Globus pallidus (tissue), 1 donor: Measurements from ENCODE around the gene COG5.
"Not testable (repeated sequence)": the region's sequence is repeated elsewhere in the genome, so short reads cannot be mapped to it uniquely, and the experiment has no call there.

Experiments
- DNase-seq: peaks from one replicate; pipeline ENCODE4 v3.0.0-alpha.2; 2015; ENCODE audit warnings: low spot score

COG5 gene

GRCh38 chr7:107220806-107221205 is 342.9 kb downstream of the COG5 start:
- not testable (repeated sequence) for DNase-seq

DNA sequence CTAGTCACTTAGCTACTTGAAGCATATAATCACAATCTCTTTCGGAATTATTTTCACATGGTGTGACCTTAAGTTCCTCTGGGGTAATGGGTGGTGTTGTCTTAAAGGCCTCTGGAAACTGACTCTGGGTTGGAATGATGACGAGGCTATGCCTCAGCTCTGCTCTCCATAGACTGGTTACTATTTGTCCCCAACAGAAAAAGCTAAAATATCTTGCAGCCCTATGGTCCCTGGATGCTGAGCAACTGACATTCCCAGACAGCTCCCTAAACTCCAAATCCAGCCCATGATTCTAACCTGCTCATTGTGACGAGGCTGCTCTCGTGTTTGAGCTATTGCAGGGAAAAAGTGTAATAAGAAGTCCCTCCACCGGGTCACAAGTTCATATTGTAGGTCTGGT is 343.4 kb downstream of the COG5 start:
- no peak for DNase-seq

DNA sequence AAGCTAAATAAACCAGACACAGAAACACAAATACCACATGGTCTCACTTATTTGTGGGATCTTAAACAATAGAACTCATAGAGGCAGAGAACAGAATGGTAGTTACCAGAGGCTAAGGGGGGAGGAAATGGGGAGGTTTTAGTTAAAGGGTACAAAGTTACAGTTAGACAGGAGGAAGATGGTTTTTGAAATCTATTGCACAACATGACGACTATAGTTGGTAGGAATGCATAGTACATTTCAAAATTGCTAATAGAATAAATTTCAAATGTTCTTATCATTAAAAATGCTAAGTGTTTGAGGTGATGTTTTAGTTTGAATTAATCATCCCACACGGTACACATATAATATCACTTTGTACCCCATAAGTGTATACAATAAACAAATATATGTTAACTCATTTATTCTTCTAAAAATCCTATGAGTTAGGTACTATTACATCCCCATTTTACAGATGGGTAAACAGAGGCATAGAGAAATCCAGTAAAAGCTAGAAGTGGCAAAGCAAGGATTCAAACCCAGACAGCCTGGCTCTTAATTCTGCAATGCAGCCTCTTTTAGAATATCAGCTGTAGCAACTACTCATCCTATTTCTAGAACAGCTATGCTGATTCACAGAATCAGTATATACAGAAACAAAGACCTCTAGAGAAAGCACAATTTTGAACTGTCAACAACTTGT is 344.0 kb downstream of the COG5 start:
- DNase-seq = no peak

- DNase-seq = no peak
These were observed 349.8 kb downstream of the COG5 start for GRCh38 chr7:107213945-107214344.

DNA sequence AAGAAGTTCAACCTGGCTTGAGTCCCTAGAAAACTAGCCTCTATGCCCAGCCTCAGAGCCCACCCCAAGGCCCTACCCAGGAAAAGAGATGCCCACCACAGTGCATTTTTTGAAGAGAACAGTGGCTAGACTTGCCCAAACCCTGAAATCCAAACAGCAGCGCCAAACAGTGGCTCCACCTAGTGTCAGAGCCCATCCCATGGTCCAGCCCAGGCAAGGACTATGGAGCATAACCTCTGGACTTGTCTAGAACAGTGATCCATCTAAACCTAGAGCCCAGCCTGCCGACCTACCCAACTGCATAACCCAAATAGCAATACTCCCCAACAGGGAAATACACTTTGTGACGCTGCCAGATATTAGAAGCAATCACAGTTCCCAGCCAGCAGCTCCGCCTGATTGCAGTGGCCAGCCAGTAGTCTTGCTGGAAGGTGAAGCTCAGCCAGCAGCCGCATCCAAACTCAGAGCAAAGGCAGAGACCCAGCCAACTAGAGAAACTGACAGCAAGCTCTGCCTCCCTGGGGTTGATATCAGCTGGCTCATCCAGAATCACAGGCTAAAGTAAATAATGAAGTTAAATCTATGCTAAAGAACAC is 350.4 kb downstream of the COG5 start:
- DNase-seq = no peak

DNA sequence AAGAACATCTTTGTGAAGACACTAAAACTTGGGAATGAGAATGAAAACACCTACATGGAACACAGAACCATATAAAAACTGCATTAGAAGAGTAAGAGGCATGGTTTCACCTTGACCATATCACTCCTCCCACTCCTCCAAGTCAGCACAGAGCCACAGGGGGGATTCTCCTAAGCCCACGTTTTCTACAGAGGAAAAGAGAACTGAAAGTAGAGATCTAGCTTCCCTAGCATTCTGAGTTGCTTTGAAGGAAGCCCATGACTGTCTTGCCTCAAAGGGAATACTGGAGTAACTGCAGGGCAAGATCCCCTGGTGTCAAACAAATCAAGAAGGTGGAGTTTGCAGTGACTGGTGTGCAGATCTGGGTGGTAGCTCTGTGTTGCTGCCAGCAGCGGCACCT is 351.0 kb downstream of the COG5 start:
- no peak for DNase-seq

GRCh38 chr7:107210400-107210799 is 353.3 kb downstream of the COG5 start:
- DNase-seq = no peak

DNA sequence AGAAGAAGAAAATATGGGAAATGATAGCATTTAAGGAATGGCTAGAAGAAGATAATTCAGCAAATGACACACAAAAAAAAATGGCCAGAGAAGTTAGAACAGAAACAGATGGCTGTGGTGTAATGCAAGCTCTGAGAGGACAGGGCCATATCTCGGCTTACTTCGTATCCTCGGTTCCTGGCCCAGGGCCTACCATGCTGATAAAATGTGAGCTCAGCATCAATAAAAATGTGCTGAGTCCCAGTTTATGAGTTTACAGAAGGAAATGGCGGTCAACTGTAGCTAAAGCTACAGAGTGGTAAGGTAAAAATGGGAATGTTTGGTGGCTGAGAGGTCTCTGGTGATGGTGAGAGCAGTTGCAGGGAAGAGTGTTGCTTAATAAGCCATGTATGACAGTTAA is 354.2 kb downstream of the COG5 start:
- DNase-seq = no peak

DNA sequence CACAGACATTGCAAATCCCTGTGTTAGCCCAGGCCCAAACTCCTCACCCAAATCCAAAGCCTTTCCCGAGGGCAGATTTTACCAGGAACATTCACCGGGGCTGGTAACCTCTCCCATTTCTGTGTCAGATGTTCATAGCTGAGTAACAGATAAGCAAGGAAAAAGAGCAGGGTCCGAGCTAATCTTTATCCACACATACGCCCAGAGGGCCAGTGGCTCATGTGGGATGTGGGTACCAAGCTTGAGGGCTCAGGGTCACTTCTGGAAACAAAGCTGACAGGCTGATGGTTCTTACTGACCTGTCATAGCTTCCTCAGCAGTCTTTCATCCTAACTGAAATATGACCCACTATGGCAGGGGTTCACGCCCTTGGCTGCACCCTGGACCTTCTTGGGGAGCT is 355.2 kb downstream of the COG5 start:
- DNase-seq = no peak

DNA sequence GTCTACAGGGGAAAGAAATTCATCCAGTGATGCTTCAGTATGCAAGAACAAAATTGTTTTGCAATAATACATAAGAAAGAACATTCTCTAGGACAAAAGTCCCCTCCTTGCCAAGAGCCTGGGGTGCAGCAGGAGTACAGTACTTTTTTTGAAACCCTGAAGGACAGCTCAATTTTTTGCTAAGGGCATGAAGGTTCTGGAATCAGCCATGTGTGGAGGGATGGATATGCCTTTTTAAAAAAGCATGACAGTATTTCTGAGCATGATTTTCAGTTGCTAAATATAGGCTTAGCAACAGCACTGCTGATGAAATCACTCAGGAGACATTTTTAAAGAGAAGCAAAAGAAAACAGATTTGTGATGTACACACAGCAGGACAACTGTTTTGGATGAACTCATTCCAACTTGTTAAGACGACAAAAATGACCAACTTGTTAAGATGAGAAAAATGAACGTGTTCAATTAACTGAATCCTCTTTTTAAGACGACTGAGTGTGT is 355.6 kb downstream of the COG5 start:
- DNase-seq = no peak

DNA sequence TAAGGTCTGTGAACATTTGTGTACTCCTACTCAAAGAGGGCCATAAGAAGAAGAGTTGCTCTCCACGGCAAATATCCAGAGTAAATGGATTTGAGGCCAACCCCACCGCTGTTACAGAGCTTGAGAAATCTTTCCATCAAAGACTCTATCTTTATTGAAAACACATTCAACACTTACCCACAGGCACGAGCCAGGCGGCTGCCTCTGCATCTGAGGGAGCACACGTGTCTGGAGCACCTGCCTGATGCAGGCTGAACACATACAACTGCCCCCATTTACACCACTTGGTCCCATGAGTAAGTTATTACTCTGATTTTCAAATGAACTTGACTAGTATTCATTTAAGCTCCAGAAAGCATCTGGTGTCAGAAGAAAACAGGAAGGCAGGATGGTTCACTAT is 356.3 kb downstream of the COG5 start:
- DNase-seq = no peak

DNA sequence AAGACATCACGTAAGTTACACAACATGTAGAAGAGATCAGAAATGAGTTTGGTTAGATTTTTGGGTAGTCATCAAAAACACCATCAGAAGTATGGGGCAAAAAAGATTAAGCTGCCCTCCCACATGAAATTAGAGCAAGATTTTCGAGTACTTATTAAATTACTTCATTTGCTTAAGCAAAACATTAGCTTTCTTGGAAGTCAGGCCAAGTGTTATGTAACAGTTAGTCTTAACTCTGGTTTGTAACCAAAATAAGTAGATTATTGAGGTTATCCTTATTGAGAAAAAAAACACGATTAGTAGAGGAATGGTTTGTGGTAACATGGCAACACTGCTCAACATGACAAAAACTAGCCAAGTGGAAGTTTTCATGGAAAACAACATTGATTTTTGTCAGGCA is 357.0 kb downstream of the COG5 start:
- DNase-seq = no peak

DNA sequence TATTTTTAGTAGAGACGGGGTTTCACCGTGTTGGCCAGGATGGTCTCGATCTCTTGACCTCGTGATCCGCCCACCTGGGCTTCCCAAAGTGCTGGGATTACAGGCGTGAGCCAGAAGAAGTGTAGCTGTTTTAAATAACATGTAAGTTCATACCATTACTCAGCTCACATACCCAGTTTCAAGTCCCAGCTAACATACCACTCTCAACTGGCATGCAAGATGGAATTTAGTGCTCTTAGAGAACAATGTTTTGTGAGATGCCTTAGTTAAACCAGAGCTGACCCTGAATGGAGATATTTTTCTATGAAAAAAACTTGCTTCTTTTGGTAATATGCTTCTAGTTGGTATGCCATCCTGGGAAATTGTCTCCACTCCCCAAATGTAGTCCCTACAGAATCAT is 357.6 kb downstream of the COG5 start:
- DNase-seq = no peak

GRCh38 chr7:107203607-107204006 is 360.1 kb downstream of the COG5 start:
- DNase-seq = no peak

DNA sequence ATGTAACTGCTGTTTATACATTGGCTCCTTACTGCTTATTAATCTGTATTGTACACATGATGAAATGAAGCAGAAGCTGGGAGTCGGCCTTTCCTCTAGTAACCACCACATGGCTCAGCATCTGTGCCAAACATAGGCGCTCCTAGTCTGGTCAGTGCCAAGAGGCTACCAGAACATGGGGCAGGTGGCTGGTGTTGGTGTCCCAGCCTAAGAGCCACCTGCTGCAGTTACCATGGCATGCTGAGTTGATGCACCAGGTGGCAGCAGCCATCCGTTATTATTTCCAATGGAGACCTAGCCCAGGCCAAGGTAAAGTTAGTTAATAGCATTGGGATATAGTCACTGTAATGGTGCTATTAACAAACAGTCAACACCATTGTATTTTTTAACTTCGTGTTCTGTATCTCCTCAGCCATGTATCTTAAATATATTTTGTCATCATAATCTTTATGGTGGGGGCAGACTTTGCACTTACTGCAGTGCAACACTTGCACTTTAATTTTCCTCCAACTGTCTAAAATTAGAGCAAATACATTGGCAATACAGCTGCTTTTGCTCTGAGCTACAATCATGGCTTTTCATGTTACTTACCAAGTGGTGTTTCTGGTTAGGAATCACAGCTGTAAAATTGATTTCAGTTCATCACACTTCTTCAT is 361.8 kb downstream of the COG5 start:
- no peak for DNase-seq

DNA sequence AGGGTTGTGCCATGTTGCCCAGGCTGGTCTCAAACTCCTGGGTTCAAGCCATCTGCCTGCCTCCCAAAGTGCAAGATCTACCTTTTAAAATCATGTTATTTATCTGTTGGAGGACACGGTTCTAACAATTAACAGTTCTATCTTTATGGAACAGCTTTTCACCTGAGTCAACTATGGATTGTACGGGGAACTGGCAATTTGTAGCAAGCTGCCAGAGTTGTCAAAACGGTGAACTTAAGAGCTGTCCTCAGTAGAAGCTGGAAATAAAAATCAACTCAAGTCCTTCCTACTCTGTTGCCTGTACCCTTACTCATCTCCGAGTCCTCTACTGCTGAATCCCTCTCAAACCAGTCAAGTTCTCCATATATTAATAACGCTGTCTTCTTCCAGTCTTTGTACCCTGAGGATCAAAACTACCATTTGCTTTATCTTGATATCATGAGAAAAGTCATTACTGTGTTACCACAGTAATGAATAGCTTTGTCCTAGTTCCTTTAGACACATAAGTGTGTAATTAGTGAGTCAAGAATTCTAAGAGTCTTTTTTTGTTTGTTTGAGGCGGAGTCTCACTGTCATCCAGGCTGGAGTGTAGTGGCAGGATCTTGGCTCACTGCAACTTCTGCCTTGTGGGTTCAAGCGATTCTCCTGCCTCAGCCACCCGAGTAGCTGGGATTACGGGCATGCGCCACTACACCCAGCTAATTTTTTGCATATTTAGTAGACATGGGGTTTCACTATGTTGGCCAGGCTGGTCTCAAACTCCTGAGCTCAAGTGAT is 366.7 kb downstream of the COG5 start:
- DNase-seq = no peak

DNA sequence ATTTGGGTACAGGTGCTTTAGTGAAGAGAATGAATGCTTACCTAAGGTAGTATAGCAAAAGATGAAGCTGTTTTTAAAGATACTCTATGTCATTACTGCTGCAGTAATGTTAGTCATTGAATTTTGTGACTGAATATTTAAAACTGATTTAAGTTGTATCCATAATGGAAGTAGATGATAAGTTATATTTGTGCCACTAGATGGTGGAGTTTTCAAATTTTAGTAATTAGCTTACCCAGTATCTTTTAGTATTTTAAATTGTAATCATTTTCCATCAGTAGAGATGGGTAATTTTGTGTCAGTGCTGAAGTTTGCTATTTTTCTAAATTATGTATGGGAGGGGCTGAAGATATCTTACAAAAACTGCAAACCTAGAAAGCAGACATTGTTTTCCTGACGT is 369.7 kb downstream of the COG5 start:
- DNase-seq = no peak

DNA sequence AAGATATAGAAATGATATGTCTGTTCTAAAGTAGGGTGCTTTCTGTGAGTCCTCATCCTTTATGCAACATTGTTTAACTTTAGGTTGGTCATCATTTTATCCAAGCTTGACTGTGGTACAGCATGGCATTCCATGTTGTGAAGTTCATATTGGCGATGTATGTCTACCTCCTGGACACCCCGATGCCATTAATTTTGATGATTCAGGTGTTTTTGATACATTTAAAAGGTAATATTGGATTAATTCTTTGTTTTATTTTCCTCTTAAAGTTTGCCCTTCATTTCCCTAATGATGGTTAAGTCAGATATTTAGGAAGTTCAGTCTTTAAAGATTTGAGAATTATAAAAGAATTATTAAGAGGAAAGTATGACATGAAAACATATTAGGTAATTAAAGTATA is 373.6 kb downstream of the COG5 start:
- no peak for DNase-seq

- no peak for DNase-seq
These were observed 375.9 kb downstream of the COG5 start for GRCh38 chr7:107187774-107188173.

- no peak for DNase-seq
These were observed 377.5 kb downstream of the COG5 start for GRCh38 chr7:107186240-107186639.

DNA sequence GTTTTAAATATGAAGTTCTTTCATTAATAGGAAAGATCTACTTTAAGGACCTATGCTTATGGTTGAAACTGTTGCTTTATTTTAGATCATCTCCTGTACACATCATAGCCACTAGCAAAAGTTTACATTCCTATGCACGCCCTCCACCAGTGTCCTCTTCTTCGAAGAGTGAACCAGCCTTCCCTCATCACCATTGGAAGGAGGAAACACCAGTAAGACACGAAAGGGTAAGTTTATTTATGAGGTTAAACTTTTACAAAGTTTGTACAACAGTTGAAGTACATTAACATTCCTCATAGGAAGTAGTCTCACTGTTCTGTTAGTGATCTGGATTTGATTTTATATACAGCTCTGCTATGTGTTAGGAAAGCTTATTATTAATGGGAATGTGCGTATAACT is 378.0 kb downstream of the COG5 start:
- no peak for DNase-seq

GRCh38 chr7:107181172-107181571 is 382.5 kb downstream of the COG5 start:
- DNase-seq = no peak

GRCh38 chr7:107180378-107180777 is 383.3 kb downstream of the COG5 start:
- no peak for DNase-seq
